Measurements from ENCODE around the gene ATRNL1. TPM values are rescaled to one million over a fixed set of nuclear protein-coding genes. Genes with fewer than 3 reads are reported as not detected.
"Not testable (repeated sequence)": the region's sequence is repeated elsewhere in the genome, so short reads cannot be mapped to it uniquely, and the experiment has no call there.

ATRNL1 gene
- total and polyA plus RNA-seq, 2 experiments from 2014 or later = 4.8 to 29.7 TPM

GRCh38 chr10:115300080-115300479 is 206.9 kb downstream of the ATRNL1 start (continued):
- TF ChIP-seq REST (IDR thresholded peaks at IDR 0.05; ENCODE audit: unreplicated experiment) (no peak), STAT1 (IDR thresholded peaks at IDR 0.05; ENCODE audit: unreplicated experiment) (no peak), NANOG (IDR thresholded peaks at IDR 0.05; ENCODE audit: borderline replicate concordance) (no peak), CTCF (conservative IDR thresholded peaks at IDR 0.05; ENCODE audit: low read depth in 2 of 2) (no peak)

DNA sequence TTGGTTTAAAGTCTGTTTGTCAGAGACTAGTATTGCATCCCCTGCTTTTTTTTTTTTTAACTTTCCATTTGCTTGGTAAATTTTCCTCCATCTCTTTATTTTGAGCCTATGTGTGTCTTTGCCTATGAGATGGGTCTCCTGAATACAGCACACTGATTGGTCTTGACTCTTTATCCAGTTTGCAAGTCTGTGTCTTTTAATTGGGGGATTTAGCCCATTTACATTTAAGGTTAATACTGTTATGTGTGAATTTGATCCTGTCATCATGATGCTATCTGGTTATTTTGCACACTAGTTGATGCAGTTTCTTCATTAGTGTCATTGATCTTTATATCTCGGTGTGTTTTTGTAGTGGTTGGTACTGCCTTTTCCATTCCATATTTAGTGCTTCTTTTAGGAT is 226.5 kb downstream of the ATRNL1 start:
- H3K9me2 ChIP-seq (ENCODE audit: insufficient read depth); H3K79me2 ChIP-seq (replicated peaks; ENCODE audit: insufficient read depth); H3F3A ChIP-seq (replicated peaks; ENCODE audit: low read depth); H3K36me3 Mint-ChIP-seq (ENCODE audit: low read depth); H3K27ac Mint-ChIP-seq; DNase-seq (ENCODE audit: low spot score); H3K4me1 Mint-ChIP-seq; H3K4me1 ChIP-seq (ENCODE audit: insufficient read depth); H3K4me3 ChIP-seq; H3K9me3 Mint-ChIP-seq; H3K4me3 Mint-ChIP-seq; ATAC-seq; H3K4me2 ChIP-seq; H4K20me1 ChIP-seq (replicated peaks; ENCODE audit: insufficient read depth); H3K27me3 Mint-ChIP-seq (ENCODE audit: insufficient read depth, low read depth, poor library complexity); H3K27me3 ChIP-seq (ENCODE audit: insufficient read depth); H3K27ac ChIP-seq (ENCODE audit: low read depth); H2AFZ ChIP-seq; H3K36me3 ChIP-seq (ENCODE audit: insufficient read depth): not testable (repeated sequence)

DNA sequence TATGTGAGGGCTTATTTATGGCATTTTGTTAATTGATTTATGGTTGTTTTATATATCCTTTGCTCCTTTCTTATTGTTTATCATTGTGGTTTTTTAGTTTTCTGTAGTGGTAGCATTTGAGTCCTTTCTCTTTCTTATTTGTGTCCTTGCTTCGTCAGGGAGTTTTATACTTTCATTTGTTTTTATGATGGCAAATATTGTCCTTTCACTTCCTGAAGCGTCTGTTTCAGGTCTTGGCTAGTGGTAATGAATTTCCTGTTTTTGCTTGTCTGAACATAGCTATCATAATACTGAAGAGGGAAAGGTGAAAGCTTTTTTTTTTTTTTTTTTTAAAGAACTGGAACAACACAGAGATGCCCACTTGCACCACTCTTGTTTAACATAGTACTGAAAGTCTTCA is 228.2 kb downstream of the ATRNL1 start:
- Histone ChIP-seq H4K20me1 (replicated peaks; ENCODE audit: insufficient read depth) (no peaks in the 10 kb centered on the region), H3F3A (replicated peaks; ENCODE audit: low read depth) (no peaks in the 10 kb centered on the region), H3K79me2 (replicated peaks; ENCODE audit: insufficient read depth) (no peaks in the 10 kb centered on the region), H3K27ac (ENCODE audit: low read depth) (no peak overlapping the region), H3K36me3 (ENCODE audit: insufficient read depth) (no peaks in the 10 kb centered on the region), H3K4me1 (ENCODE audit: insufficient read depth) (no peaks in the 10 kb centered on the region), H3K27me3 (ENCODE audit: insufficient read depth) (no peaks in the 10 kb centered on the region), H3K4me2 (no peak overlapping the region), H3K4me3 (no peak overlapping the region), H3K9me2 (ENCODE audit: insufficient read depth) (no peaks in the 10 kb centered on the region), H2AFZ (no peak overlapping the region)
- ATAC-seq = no peak
- DNase-seq (ENCODE audit: low spot score) = no peak
- Mint-ChIP-seq H3K27me3 (ENCODE audit: insufficient read depth, low read depth, poor library complexity) (no peaks in the 10 kb centered on the region), H3K9me3 (no peaks in the 10 kb centered on the region; the same call in 1 of the 3 replicates), H3K4me1 (no peaks in the 10 kb centered on the region), H3K36me3 (ENCODE audit: low read depth) (no peaks in the 10 kb centered on the region), H3K4me3 (no peak overlapping the region), H3K27ac (no peak overlapping the region)
- no peak for TF ChIP-seq NANOG (IDR thresholded peaks at IDR 0.05; ENCODE audit: borderline replicate concordance)
- no peak for TF ChIP-seq EZH2phosphoT487 (IDR thresholded peaks at IDR 0.05; ENCODE audit: unreplicated experiment)
- TF ChIP-seq REST (IDR thresholded peaks at IDR 0.05; ENCODE audit: unreplicated experiment) = no peak
- TF ChIP-seq POLR2AphosphoS5 (IDR thresholded peaks at IDR 0.05; ENCODE audit: low read depth) = no peak
- TF ChIP-seq EZH2 (IDR thresholded peaks at IDR 0.05; ENCODE audit: low read depth, unreplicated experiment) = no peak
- TF ChIP-seq STAT1 (IDR thresholded peaks at IDR 0.05; ENCODE audit: unreplicated experiment) = no peak
- TF ChIP-seq ZNF331 (CRISPR knock-in tag; IDR thresholded peaks at IDR 0.05; ENCODE audit: low read depth) = no peak
- no peak for TF ChIP-seq ZNF114 (CRISPR knock-in tag; IDR thresholded peaks at IDR 0.05)
- no peak for TF ChIP-seq CREB1 (CRISPR knock-in tag; IDR thresholded peaks at IDR 0.05; ENCODE audit: low read depth)
- TF ChIP-seq, protein P1, sequence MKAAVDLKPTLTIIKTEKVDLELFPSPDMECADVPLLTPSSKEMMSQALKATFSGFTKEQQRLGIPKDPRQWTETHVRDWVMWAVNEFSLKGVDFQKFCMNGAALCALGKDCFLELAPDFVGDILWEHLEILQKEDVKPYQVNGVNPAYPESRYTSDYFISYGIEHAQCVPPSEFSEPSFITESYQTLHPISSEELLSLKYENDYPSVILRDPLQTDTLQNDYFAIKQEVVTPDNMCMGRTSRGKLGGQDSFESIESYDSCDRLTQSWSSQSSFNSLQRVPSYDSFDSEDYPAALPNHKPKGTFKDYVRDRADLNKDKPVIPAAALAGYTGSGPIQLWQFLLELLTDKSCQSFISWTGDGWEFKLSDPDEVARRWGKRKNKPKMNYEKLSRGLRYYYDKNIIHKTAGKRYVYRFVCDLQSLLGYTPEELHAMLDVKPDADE (IDR thresholded peaks at IDR 0.05) = no peak

Measured in GM23338 (cell line).